ENCODE data around the gene KANSL1. TPM values are rescaled to one million over a fixed set of nuclear protein-coding genes. Genes with fewer than 3 reads are reported as not detected.
A peak's percentile ranks its signal among the peaks of the same experiment; 100 is the strongest.

KANSL1 gene
- total and polyA plus RNA-seq, 10 of the 15 experiments (the other 5 are each of a cell fraction or from before 2014, with no cell fraction given), result 4.7 to 60.6 (median 28.0) TPM

DNA sequence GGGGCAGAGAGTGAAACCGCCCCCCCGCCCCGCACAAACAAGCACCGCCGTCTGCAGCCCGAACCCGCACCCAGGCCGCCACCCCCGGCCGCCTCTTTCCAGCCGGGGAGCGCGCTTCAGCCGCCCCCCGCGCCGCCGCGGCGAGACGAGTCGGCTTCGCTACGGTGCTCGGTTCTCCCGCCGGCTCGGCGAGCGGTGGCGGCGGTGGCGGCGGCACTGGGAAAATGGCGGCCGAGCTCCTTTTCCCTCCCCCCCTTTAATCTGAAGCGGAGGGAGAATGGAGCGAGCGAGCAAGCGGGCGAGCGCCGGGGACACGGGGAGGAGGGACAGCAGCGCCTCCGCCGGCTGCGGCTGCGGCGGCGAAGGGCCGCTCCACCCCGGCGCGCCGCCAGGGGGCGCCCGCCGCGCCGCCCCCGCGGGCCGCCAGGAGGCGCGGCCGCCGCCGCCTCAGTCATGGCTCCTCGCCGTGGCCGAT lies at the start of gene KANSL1 (continued):
- TF ChIP-seq ZNF384 (IDR thresholded peaks at IDR 0.05; ENCODE audit: borderline replicate concordance, low read depth, low read length), result no peak
- TF ChIP-seq MTA2 (IDR thresholded peaks at IDR 0.05; ENCODE audit: low read depth), result no peak
- TF ChIP-seq TAF1 (IDR thresholded peaks at IDR 0.05; ENCODE audit: borderline replicate concordance, low read depth, low read length), result peak; percentile 74; the same call in 1 of the 2 replicates
- peak; percentile 97 for TF ChIP-seq YY1 (IDR thresholded peaks at IDR 0.05; ENCODE audit: low read depth, low read length)
- TF ChIP-seq, protein P1, sequence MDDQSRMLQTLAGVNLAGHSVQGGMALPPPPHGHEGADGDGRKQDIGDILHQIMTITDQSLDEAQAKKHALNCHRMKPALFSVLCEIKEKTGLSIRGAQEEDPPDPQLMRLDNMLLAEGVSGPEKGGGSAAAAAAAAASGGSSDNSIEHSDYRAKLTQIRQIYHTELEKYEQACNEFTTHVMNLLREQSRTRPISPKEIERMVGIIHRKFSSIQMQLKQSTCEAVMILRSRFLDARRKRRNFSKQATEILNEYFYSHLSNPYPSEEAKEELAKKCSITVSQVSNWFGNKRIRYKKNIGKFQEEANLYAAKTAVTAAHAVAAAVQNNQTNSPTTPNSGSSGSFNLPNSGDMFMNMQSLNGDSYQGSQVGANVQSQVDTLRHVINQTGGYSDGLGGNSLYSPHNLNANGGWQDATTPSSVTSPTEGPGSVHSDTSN (IDR thresholded peaks at IDR 0.05; ENCODE audit: insufficient replicate concordance, low read depth, low read length), result peak; percentile 2
- TF ChIP-seq, protein P2, sequence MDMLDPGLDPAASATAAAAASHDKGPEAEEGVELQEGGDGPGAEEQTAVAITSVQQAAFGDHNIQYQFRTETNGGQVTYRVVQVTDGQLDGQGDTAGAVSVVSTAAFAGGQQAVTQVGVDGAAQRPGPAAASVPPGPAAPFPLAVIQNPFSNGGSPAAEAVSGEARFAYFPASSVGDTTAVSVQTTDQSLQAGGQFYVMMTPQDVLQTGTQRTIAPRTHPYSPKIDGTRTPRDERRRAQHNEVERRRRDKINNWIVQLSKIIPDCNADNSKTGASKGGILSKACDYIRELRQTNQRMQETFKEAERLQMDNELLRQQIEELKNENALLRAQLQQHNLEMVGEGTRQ (IDR thresholded peaks at IDR 0.05; ENCODE audit: borderline replicate concordance, low read depth, low read length), result no peak
- no peak for TF ChIP-seq SIX5 (IDR thresholded peaks at IDR 0.05; ENCODE audit: low read depth, low read length, severe bottlenecking)
- no peak for TF ChIP-seq TCF7 (IDR thresholded peaks at IDR 0.05; ENCODE audit: borderline replicate concordance)
- peak; percentile 85 for TF ChIP-seq CHD2 (IDR thresholded peaks at IDR 0.05; ENCODE audit: borderline replicate concordance, low read depth, low read length)
- peak; percentile 89; the same call in 1 of the 2 replicates for TF ChIP-seq CHD1 (IDR thresholded peaks at IDR 0.05; ENCODE audit: low read depth, low read length)
- TF ChIP-seq, protein P3, sequence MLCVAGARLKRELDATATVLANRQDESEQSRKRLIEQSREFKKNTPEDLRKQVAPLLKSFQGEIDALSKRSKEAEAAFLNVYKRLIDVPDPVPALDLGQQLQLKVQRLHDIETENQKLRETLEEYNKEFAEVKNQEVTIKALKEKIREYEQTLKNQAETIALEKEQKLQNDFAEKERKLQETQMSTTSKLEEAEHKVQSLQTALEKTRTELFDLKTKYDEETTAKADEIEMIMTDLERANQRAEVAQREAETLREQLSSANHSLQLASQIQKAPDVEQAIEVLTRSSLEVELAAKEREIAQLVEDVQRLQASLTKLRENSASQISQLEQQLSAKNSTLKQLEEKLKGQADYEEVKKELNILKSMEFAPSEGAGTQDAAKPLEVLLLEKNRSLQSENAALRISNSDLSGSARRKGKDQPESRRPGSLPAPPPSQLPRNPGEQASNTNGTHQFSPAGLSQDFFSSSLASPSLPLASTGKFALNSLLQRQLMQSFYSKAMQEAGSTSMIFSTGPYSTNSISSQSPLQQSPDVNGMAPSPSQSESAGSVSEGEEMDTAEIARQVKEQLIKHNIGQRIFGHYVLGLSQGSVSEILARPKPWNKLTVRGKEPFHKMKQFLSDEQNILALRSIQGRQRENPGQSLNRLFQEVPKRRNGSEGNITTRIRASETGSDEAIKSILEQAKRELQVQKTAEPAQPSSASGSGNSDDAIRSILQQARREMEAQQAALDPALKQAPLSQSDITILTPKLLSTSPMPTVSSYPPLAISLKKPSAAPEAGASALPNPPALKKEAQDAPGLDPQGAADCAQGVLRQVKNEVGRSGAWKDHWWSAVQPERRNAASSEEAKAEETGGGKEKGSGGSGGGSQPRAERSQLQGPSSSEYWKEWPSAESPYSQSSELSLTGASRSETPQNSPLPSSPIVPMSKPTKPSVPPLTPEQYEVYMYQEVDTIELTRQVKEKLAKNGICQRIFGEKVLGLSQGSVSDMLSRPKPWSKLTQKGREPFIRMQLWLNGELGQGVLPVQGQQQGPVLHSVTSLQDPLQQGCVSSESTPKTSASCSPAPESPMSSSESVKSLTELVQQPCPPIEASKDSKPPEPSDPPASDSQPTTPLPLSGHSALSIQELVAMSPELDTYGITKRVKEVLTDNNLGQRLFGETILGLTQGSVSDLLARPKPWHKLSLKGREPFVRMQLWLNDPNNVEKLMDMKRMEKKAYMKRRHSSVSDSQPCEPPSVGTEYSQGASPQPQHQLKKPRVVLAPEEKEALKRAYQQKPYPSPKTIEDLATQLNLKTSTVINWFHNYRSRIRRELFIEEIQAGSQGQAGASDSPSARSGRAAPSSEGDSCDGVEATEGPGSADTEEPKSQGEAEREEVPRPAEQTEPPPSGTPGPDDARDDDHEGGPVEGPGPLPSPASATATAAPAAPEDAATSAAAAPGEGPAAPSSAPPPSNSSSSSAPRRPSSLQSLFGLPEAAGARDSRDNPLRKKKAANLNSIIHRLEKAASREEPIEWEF (IDR thresholded peaks at IDR 0.05; ENCODE audit: insufficient replicate concordance, low read depth, low read length), result no peak
- no peak for TF ChIP-seq EZH2 (IDR thresholded peaks at IDR 0.05; ENCODE audit: borderline replicate concordance, control insufficient read depth, low read depth, low read length)
- TF ChIP-seq, protein P4, sequence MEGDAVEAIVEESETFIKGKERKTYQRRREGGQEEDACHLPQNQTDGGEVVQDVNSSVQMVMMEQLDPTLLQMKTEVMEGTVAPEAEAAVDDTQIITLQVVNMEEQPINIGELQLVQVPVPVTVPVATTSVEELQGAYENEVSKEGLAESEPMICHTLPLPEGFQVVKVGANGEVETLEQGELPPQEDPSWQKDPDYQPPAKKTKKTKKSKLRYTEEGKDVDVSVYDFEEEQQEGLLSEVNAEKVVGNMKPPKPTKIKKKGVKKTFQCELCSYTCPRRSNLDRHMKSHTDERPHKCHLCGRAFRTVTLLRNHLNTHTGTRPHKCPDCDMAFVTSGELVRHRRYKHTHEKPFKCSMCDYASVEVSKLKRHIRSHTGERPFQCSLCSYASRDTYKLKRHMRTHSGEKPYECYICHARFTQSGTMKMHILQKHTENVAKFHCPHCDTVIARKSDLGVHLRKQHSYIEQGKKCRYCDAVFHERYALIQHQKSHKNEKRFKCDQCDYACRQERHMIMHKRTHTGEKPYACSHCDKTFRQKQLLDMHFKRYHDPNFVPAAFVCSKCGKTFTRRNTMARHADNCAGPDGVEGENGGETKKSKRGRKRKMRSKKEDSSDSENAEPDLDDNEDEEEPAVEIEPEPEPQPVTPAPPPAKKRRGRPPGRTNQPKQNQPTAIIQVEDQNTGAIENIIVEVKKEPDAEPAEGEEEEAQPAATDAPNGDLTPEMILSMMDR (IDR thresholded peaks at IDR 0.05 in 2 of 3, conservative IDR thresholded peaks at IDR 0.05 in 1 of 3; ENCODE audit: control insufficient read depth in 2 of 3, extremely low read depth in 1 of 3, insufficient read depth in 1 of 3, low read depth in 3 of 3, low read length in 3 of 3), result peak in 2 of 3 experiments; percentile 51 to 72; a peak in 4 of 6 replicates
- no peak for TF ChIP-seq ZZZ3 (IDR thresholded peaks at IDR 0.05; ENCODE audit: control insufficient read depth, insufficient read length, low read depth)
- no peak for TF ChIP-seq CBX5 (IDR thresholded peaks at IDR 0.05; ENCODE audit: low read depth)
- TF ChIP-seq TCF12 (IDR thresholded peaks at IDR 0.05; ENCODE audit: low read depth, low read length), result peak; percentile 66
- TF ChIP-seq MYB (IDR thresholded peaks at IDR 0.05; ENCODE audit: borderline replicate concordance, low read depth, low read length), result 0 out of 2 replicates have a peak, but pooled peaks have one; percentile 60
- TF ChIP-seq RB1 (IDR thresholded peaks at IDR 0.05; ENCODE audit: borderline replicate concordance), result no peak; the same call in 1 of the 2 replicates
- TF ChIP-seq CREM (IDR thresholded peaks at IDR 0.05; ENCODE audit: low read depth), result peak; percentile 47; the same call in 1 of the 2 replicates
- TF ChIP-seq EP300 (IDR thresholded peaks at IDR 0.05; ENCODE audit: borderline replicate concordance in 1 of 2, control insufficient read depth in 1 of 2, low read depth in 2 of 2, low read length in 2 of 2), result peak in 1 of 2 experiments; percentile 33; a peak in 1 of 4 replicates
